ENCODE measurements around the gene CCL13. TPM values are rescaled to one million over a fixed set of nuclear protein-coding genes. Genes with fewer than 3 reads are reported as not detected.
"Not testable (repeated sequence)": the region's sequence is repeated elsewhere in the genome, so short reads cannot be mapped to it uniquely, and the experiment has no call there.

Gene CCL13
- total RNA-seq, result not detected in 2 replicates

GRCh38 chr17:34356194-34356593, at the start of gene CCL13:
CCL13 (plus strand) TSS chr17:34356480; CDS start chr17:34356527, 47 bp downstream.
- no peak for DNase-seq (ENCODE audit: extremely low read depth, low read depth, low spot score)

- no peak for DNase-seq (ENCODE audit: extremely low read depth, low read depth, low spot score)
Observed at GRCh38 chr17:34307110-34307509, 49.2 kb upstream of the CCL13 start.

- DNase-seq (ENCODE audit: extremely low read depth, low read depth, low spot score), result no peak
Observed at GRCh38 chr17:34308371-34308770, 47.9 kb upstream of the CCL13 start.

GRCh38 chr17:34311291-34311690, 45.0 kb upstream of the CCL13 start:
- DNase-seq (ENCODE audit: extremely low read depth, low read depth, low spot score), result no peak

- DNase-seq (ENCODE audit: extremely low read depth, low read depth, low spot score), result no peak
Observed at GRCh38 chr17:34312080-34312479, 44.2 kb upstream of the CCL13 start.

- no peak for DNase-seq (ENCODE audit: extremely low read depth, low read depth, low spot score)
Observed at GRCh38 chr17:34313164-34313563, 43.1 kb upstream of the CCL13 start.

- DNase-seq (ENCODE audit: extremely low read depth, low read depth, low spot score), result no peak
Observed at GRCh38 chr17:34314279-34314678, 42.0 kb upstream of the CCL13 start.

- DNase-seq (ENCODE audit: extremely low read depth, low read depth, low spot score), result no peak
Observed at GRCh38 chr17:34318474-34318873, 37.8 kb upstream of the CCL13 start.

- DNase-seq (ENCODE audit: extremely low read depth, low read depth, low spot score), result no peak
Observed at GRCh38 chr17:34319039-34319483, 37.2 kb upstream of the CCL13 start, which contains the start of gene CCL8. CCL8 (plus strand) TSS chr17:34319435; CDS start chr17:34319502, 67 bp downstream.

GRCh38 chr17:34321964-34322363, 34.3 kb upstream of the CCL13 start:
- DNase-seq (ENCODE audit: extremely low read depth, low read depth, low spot score), result no peak

- DNase-seq (ENCODE audit: extremely low read depth, low read depth, low spot score), result not testable (repeated sequence)
Observed at GRCh38 chr17:34327580-34327979, 28.7 kb upstream of the CCL13 start.

GRCh38 chr17:34337701-34338100, 18.6 kb upstream of the CCL13 start:
- no peak for DNase-seq (ENCODE audit: extremely low read depth, low read depth, low spot score)

- DNase-seq (ENCODE audit: extremely low read depth, low read depth, low spot score), result no peak
Observed at GRCh38 chr17:34339138-34339770, 17.0 kb upstream of the CCL13 start.

GRCh38 chr17:34341916-34342315, 14.4 kb upstream of the CCL13 start:
- DNase-seq (ENCODE audit: extremely low read depth, low read depth, low spot score), result no peak

GRCh38 chr17:34347063-34347462, 9.2 kb upstream of the CCL13 start:
- no peak for DNase-seq (ENCODE audit: extremely low read depth, low read depth, low spot score)

- DNase-seq (ENCODE audit: extremely low read depth, low read depth, low spot score), result no peak
Observed at GRCh38 chr17:34349751-34350150, 6.5 kb upstream of the CCL13 start.

GRCh38 chr17:34351096-34351495, 5.2 kb upstream of the CCL13 start:
- no peak for DNase-seq (ENCODE audit: extremely low read depth, low read depth, low spot score)

GRCh38 chr17:34352191-34352590, 4.1 kb upstream of the CCL13 start:
- DNase-seq (ENCODE audit: extremely low read depth, low read depth, low spot score), result no peak

GRCh38 chr17:34354637-34355036, 1.6 kb upstream of the CCL13 start:
- DNase-seq (ENCODE audit: extremely low read depth, low read depth, low spot score), result no peak

- DNase-seq (ENCODE audit: extremely low read depth, low read depth, low spot score), result no peak
Observed at GRCh38 chr17:34357398-34357797, 1.1 kb downstream of the CCL13 start.

- no peak for DNase-seq (ENCODE audit: extremely low read depth, low read depth, low spot score)
Observed at GRCh38 chr17:34358631-34359030, 2.4 kb downstream of the CCL13 start.

- no peak for DNase-seq (ENCODE audit: extremely low read depth, low read depth, low spot score)
Observed at GRCh38 chr17:34360601-34361270, 4.5 kb downstream of the CCL13 start.
